H1 (cell line): Measurements from ENCODE around the gene CD276. TPM values are rescaled to one million over a fixed set of nuclear protein-coding genes. Genes with fewer than 3 reads are reported as not detected.

Source experiments
- CTCF ChIA-PET: fragments of 300-600 bp; sonication (Branson Sonifier 250); formaldehyde crosslinking; loops from one replicate; lab custom pipeline; 2021; ENCODE audit not compliant: partially characterized antibody; lab: Charles Lee
- POLR2A ChIA-PET: fragments of 300-600 bp; sonication (Branson Sonifier 250); formaldehyde crosslinking; loops from one replicate; lab custom pipeline; 2021; ENCODE audit warnings: inconsistent platforms; ENCODE audit not compliant: partially characterized antibody; lab: Charles Lee
- DNase-seq, 2 experiments: peaks; one replicate each; pipeline versions ENCODE4 v3.0.0 to v3.0.0-alpha.2; 2010 to 2022; ENCODE audit warnings: low spot score in 2 of 2, low read depth in 1 of 2, mixed read lengths in 1 of 2
- FAIRE-seq: peaks from 2 replicates; lab custom pipeline; 2011; peaks lifted over from hg19 to GRCh38; lab: Jason Lieb, UNC
- H2AFZ ChIP-seq: 2 replicates; pipeline ENCODE4 v1.8.1; 2012; ENCODE audit warnings: low read length, inconsistent platforms
- H2AK5ac ChIP-seq: 2 replicates; pipeline ENCODE4 v1.6.1; 2013; ENCODE audit warnings: low read depth, low read length
- H2BK120ac ChIP-seq: replicated peaks from 2 replicates; pipeline ENCODE3; 2013; ENCODE audit warnings: low read depth, low read length, inconsistent platforms
- H2BK12ac ChIP-seq: 2 replicates; pipeline ENCODE4 v1.6.1; 2013; ENCODE audit warnings: low read depth, low read length
- H2BK15ac ChIP-seq: 2 replicates; pipeline ENCODE4 v1.6.1; 2013; ENCODE audit warnings: low read length
- H2BK20ac ChIP-seq: 2 replicates; pipeline ENCODE4 v1.6.1; 2013; ENCODE audit warnings: low read length
- H2BK5ac ChIP-seq: 2 replicates; pipeline ENCODE4 v1.6.1; 2013; ENCODE audit warnings: low read depth, low read length
- H3K14ac ChIP-seq: 2 replicates; pipeline ENCODE4 v1.6.1; 2013; ENCODE audit warnings: inconsistent platforms; ENCODE audit not compliant: insufficient read length
- H3K18ac ChIP-seq: 2 replicates; pipeline ENCODE4 v1.6.1; 2013; ENCODE audit warnings: low read length; ENCODE audit errors: extremely low read depth
- H3K23ac ChIP-seq: 2 replicates; pipeline ENCODE4 v1.6.1; 2013; ENCODE audit warnings: inconsistent platforms; ENCODE audit not compliant: insufficient read length
- H3K23me2 ChIP-seq: 2 replicates; pipeline ENCODE4 v1.6.1; 2013; ENCODE audit warnings: low read depth, low read length
- H3K27ac ChIP-seq: 2 replicates; pipeline ENCODE4 v1.6.1; 2011; ENCODE audit warnings: low read depth, low read length, inconsistent platforms
- H3K27me3 ChIP-seq, 4 experiments: replicated peaks in 1 of 4; 1 replicate in 1 of 4; 2 replicates in 3 of 4; pipeline versions ENCODE4 v1.6.1 to v1.8.1; 2011 to 2013; ENCODE audit warnings: low read length in 3 of 4, mild to moderate bottlenecking in 3 of 4, inconsistent platforms in 2 of 4, mixed read lengths in 2 of 4, moderate library complexity in 1 of 4; ENCODE audit not compliant: control insufficient read depth in 3 of 4, insufficient read depth in 3 of 4; ENCODE audit errors: extremely low read depth in 1 of 4
- H3K36me3 ChIP-seq, 4 experiments: 2 replicates each; pipeline versions ENCODE4 v1.6.1 to v1.8.1; 2011 to 2013; ENCODE audit warnings: mild to moderate bottlenecking in 4 of 4, low read length in 3 of 4, moderate library complexity in 2 of 4, control low read depth in 1 of 4, inconsistent platforms in 1 of 4; ENCODE audit not compliant: insufficient read depth in 4 of 4, control insufficient read depth in 2 of 4
- H3K4ac ChIP-seq: replicated peaks from 2 replicates; pipeline ENCODE3; 2013; ENCODE audit warnings: low read length, low read depth, mixed read lengths, inconsistent platforms; ENCODE audit not compliant: insufficient read length
- H3K4me1 ChIP-seq, 4 experiments: replicated peaks in 1 of 4; 1 replicate in 1 of 4; 2 replicates in 3 of 4; pipeline versions ENCODE4 v1.6.1 to v1.8.1; 2011 to 2013; ENCODE audit warnings: low read length in 3 of 4, inconsistent platforms in 2 of 4, mixed read lengths in 1 of 4; ENCODE audit not compliant: insufficient read depth in 4 of 4, control insufficient read depth in 3 of 4
- H3K4me2 ChIP-seq, 2 experiments: 2 replicates each; pipeline versions ENCODE4 v1.6.1 to v1.8.1; 2011 to 2013; ENCODE audit warnings: low read depth in 2 of 2, low read length in 2 of 2, control low read depth in 1 of 2, inconsistent platforms in 1 of 2, mild to moderate bottlenecking in 1 of 2; ENCODE audit not compliant: insufficient read depth in 1 of 2
- H3K4me3 ChIP-seq, 4 experiments: fragments of 200-600, 300-600 bp in 1 of 4; sonication (generic), shearing (Covaris generic), sonication (Bioruptor Twin) in 1 of 4; 2 replicates each; pipeline versions ENCODE4 v1.5.1 to v1.8.1; 2011 to 2016; ENCODE audit warnings: low read length in 4 of 4, low read depth in 3 of 4, control low read depth in 2 of 4, inconsistent platforms in 2 of 4, mild to moderate bottlenecking in 2 of 4, mixed read lengths in 1 of 4, moderate library complexity in 1 of 4; ENCODE audit not compliant: insufficient read depth in 2 of 4; ENCODE audit errors: extremely low read depth in 1 of 4
- H3K56ac ChIP-seq: replicated peaks from 2 replicates; pipeline ENCODE3; 2013; ENCODE audit warnings: low read depth, mild to moderate bottlenecking, mixed read lengths, low read length, inconsistent platforms; ENCODE audit not compliant: insufficient read length
- H3K79me1 ChIP-seq: 2 replicates; pipeline ENCODE4 v1.6.1; 2013; ENCODE audit warnings: low read depth, low read length, control low read depth
- H3K79me2 ChIP-seq, 2 experiments: 2 replicates each; pipeline versions ENCODE4 v1.6.1 to v1.8.1; 2012 to 2013; ENCODE audit warnings: low read length in 2 of 2, mild to moderate bottlenecking in 2 of 2, inconsistent platforms in 1 of 2; ENCODE audit not compliant: insufficient read depth in 2 of 2, control insufficient read depth in 1 of 2
- H3K9ac ChIP-seq, 4 experiments: replicated peaks in 1 of 4; 1 replicate in 1 of 4; 2 replicates in 3 of 4; pipeline versions ENCODE4 v1.6.1 to v1.8.1; 2011 to 2013; ENCODE audit warnings: low read depth in 3 of 4, low read length in 3 of 4, control low read depth in 2 of 4, mild to moderate bottlenecking in 2 of 4, moderate library complexity in 2 of 4, inconsistent platforms in 1 of 4; ENCODE audit errors: extremely low read depth in 1 of 4
- H3K9me3 ChIP-seq, 2 experiments: 2 replicates each; pipeline versions ENCODE4 v1.6.1 to v1.8.1; 2012 to 2013; ENCODE audit warnings: mild to moderate bottlenecking in 2 of 2, moderate library complexity in 2 of 2, control low read depth in 1 of 2, inconsistent platforms in 1 of 2, low read depth in 1 of 2, low read length in 1 of 2, mixed read lengths in 1 of 2; ENCODE audit not compliant: insufficient read depth in 2 of 2
- H4K20me1 ChIP-seq, 2 experiments: replicated peaks in 1 of 2; 2 replicates each; pipeline versions ENCODE3 to v1.8.1; 2011 to 2013; ENCODE audit warnings: inconsistent platforms in 2 of 2, low read length in 2 of 2, mild to moderate bottlenecking in 1 of 2; ENCODE audit not compliant: insufficient read depth in 2 of 2, control insufficient read depth in 1 of 2
- H4K5ac ChIP-seq: 2 replicates; pipeline ENCODE4 v1.6.1; 2013; ENCODE audit warnings: low read length, low read depth, mixed read lengths, inconsistent platforms; ENCODE audit not compliant: insufficient read length
- H4K8ac ChIP-seq: 2 replicates; pipeline ENCODE4 v1.8.0; 2013; ENCODE audit warnings: mild to moderate bottlenecking, moderate library complexity, low read length, inconsistent platforms; ENCODE audit not compliant: insufficient read depth; ENCODE audit errors: extremely low read depth
- H4K91ac ChIP-seq: replicated peaks from 2 replicates; pipeline ENCODE3; 2013; ENCODE audit warnings: low read length, mixed read lengths, inconsistent platforms; ENCODE audit not compliant: insufficient read length
- EZH2 ChIP-seq: fragments of 200-600 bp; sonication (generic); IDR thresholded peaks from 2 replicates; pipeline ENCODE4 v1.7.1; 2012; ENCODE audit warnings: low read depth, mild to moderate bottlenecking, moderate library complexity, low read length, inconsistent platforms; ENCODE audit not compliant: severe bottlenecking
- SIN3A ChIP-seq, 2 experiments: IDR thresholded peaks in 1 of 2; conservative IDR thresholded peaks in 1 of 2; 2 replicates each; pipeline ENCODE4 v1.6.1; 2011 to 2012; ENCODE audit warnings: low read length in 2 of 2, improper control_type of control experiment in 1 of 2, low read depth in 1 of 2, mild to moderate bottlenecking in 1 of 2
- SP4 ChIP-seq: IDR thresholded peaks from 2 replicates; pipeline ENCODE4 v1.6.1; 2012; ENCODE audit warnings: low read length, inconsistent platforms
- ZNF274 ChIP-seq: IDR thresholded peaks from 2 replicates; pipeline ENCODE4 v1.7.0; 2012; ENCODE audit warnings: low read length, borderline replicate concordance; ENCODE audit errors: extremely low read depth
- WGBS, 2 experiments: shearing (Covaris generic) in 1 of 2; methylation state at CpG; one replicate each; pipeline versions ENCODE4 v1.1.6 to v1.1.7; 2013 to 2015; ENCODE audit warnings: low lambda C conversion rate in 2 of 2, mixed read lengths in 2 of 2, inconsistent platforms in 1 of 2, low coverage in 1 of 2, missing lambda C conversion rate in 1 of 2; ENCODE audit not compliant: insufficient replicate concordance in 2 of 2, insufficient coverage in 1 of 2, insufficient read length in 1 of 2; ENCODE audit errors: extremely low coverage in 1 of 2, missing lambda C conversion rate in 1 of 2; 5-methylcytosine and 5-hydroxymethylcytosine counted together
- polyA plus RNA-seq, 7 experiments: library from polyadenylated mRNA; depleted of rRNA in 3 of 7; stranded (reverse) in 5 of 7; unstranded in 2 of 7; fragments of >200 nt in 5 of 7; fragments of 200-250 nt in 2 of 7; gene quantifications; 1 replicate in 5 of 7; 2 replicates in 1 of 7; 4 replicates in 1 of 7; pipeline versions ENCODE4 v1.2.1 to v1.2.3, GENCODE V29; 2011 to 2013; ENCODE audit warnings: missing spikeins in 2 of 7, mixed read lengths in 2 of 7
- total RNA-seq: library from RNA; stranded (reverse); fragmentation: NEBNext Ultra II Directional; extraction: Animal tissue kit (Norgen Biotek cat#: 25700); gene quantifications from 2 replicates; pipeline ENCODE4 v1.2.1, GENCODE V29; 2021

CD276 gene
- total and polyA plus RNA-seq, 2 of the 8 experiments (the other 6 are each of a cell fraction or from before 2014, with no cell fraction given) = 156 to 158 TPM

DNA sequence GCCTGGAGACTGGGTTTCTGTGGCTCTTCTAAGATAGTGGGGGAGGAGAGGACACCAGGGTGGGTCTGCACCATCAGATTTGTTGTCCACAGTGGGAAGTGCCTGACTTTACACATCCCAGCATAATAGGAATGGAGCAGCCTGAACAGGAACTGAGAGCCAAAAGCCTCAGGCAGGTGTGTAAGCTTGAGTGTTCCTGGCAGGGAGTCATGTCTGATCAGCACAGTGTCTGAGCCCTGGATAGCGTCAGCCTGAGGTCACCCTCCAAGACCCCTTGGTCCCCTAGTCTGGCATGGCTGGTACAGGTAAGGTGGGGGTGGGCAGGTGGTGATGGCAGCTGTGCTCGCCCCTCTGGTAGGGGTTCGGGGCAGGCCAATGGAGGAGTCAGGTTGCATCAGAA, 48.7 kb downstream of the CD276 start:
- TF ChIP-seq SIN3A (conservative IDR thresholded peaks at IDR 0.05 in 1 of 2, IDR thresholded peaks at IDR 0.05 in 1 of 2; ENCODE audit: low read depth in 1 of 2, low read length in 2 of 2) (no peak), EZH2 (no peak), ZNF274 (no peak), SP4 (no peak)
- Histone ChIP-seq H3K27me3 (no peaks in the 10 kb centered on the region), H2BK120ac (no peak overlapping the region), H3K14ac (no peak overlapping the region), H4K91ac (no peak overlapping the region), H3K79me2 (no peaks in the 10 kb centered on the region), H2AFZ (no peak overlapping the region), H4K20me1 (no peaks in the 10 kb centered on the region), H3K18ac (no peak overlapping the region), H3K56ac (no peak overlapping the region), H3K36me3 (no peaks in the 10 kb centered on the region), H3K27ac (no peak overlapping the region), H3K9ac (no peak overlapping the region), H3K4me1 (no peaks in the 10 kb centered on the region; a peak in 2 of 7 replicates), H3K23me2 (no peaks in the 10 kb centered on the region), H3K4ac (no peak overlapping the region), H2BK12ac (no peak overlapping the region), H4K5ac (no peak overlapping the region), H3K9me3 (no peaks in the 10 kb centered on the region; a peak in 1 of 4 replicates), H2BK5ac (no peak overlapping the region), H2AK5ac (no peak overlapping the region), H2BK15ac (no peak overlapping the region), H3K4me2 (no peak overlapping the region), H4K8ac (peak overlapping the region; percentile 45; the same call in 1 of the 2 replicates), H3K79me1 (no peaks in the 10 kb centered on the region), H2BK20ac (no peak overlapping the region), H3K4me3 (no peak overlapping the region), H3K23ac (no peak overlapping the region)
- POLR2A ChIA-PET = interaction anchor here (1.4 to 1.9 kb wide), 2 partner anchors 13 to 19 kb away, joined by 3 to 10 read pairs; no protein-coding TSS in a partner anchor
- WGBS, 2 experiments = 69% methylated on average over 3 of the region's 3 CpGs; no CpG with 5 or more reads in 1 of the 2 experiments
- FAIRE-seq = no peak
- CTCF ChIA-PET = interaction anchor here (0.7 to 4.0 kb wide), 10 partner anchors 10 to 140 kb away, joined by 3 to 18 read pairs (median 4); partner anchors contain the start of gene TBC1D21
- DNase-seq = no peak
